Measurements from ENCODE around the gene CELF4. TPM values are rescaled to one million over a fixed set of nuclear protein-coding genes. Genes with fewer than 3 reads are reported as not detected.

CELF4 gene
- 0.15 TPM in 1 of 2 replicates, not detected in the other for total RNA-seq (2014; rRNA removed; shearing (Covaris generic))
- not detected in 2 replicates for polyA plus RNA-seq (2014; cell fraction: nucleus; rRNA removed)

DNA sequence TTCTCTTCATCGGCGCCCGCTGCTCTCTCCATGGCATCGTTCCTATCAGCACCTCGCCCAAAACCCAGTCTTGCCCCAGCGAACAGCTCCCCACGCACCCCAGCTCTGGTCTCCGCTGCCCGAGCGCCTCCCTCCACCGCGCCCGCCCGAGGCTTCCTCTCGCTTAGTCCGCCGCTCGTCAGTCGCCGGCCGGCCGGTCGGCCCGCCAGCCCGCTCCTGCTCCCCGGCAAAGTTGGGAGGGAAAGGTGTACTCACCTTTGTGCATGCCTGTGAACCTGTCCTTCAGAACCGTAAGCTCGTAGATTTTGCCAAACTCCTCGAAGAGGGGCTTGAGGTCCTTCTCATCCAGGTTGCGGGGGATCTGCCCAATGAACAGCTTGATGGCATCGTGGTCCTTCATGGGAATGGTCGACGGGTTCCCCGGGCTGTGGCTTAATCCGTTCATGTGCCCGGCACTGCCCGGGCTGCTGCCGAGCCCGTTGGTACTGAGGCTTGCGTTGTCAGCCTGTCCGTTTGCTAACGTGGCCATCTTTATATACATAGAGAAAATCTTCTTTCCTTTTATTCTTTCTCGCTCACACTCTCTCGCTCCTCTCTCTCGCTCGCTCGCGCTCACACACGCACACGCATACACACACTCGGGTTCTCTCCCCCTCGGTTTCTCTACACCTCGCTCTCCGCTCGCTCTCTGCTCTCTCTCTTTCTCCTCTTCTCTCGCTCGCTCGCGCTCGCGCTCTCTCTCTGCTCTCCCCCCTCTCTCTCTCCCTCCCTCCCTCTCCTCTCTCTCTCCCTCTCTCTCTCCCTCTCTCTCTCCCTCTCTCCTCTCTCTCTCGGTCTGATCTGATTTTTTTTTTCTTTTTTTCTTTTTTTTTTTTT is at the start of gene CELF4:
CELF4 (minus strand) TSS at position 698 of the 876 bp plus-strand sequence.
- peak; percentile 4 for DNase-seq (ENCODE audit: extremely low read depth, low read depth)

DNA sequence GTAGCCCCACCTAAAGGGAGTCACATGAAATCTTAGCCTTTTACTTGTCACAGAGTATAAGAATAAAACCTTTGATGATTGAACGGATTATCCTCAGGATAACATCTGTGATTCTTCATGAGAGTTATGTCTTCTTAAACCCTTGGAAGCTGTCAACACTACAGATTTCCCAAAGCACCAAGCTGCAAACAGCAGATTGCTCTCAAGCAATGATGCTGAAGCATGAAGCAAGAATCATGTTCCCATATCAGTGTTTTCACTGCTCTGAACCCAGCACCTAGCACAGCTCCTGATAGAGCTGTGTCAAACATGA is 47.6 kb upstream of the CELF4 start:
- no peak for DNase-seq (ENCODE audit: extremely low read depth, low read depth)

DNA sequence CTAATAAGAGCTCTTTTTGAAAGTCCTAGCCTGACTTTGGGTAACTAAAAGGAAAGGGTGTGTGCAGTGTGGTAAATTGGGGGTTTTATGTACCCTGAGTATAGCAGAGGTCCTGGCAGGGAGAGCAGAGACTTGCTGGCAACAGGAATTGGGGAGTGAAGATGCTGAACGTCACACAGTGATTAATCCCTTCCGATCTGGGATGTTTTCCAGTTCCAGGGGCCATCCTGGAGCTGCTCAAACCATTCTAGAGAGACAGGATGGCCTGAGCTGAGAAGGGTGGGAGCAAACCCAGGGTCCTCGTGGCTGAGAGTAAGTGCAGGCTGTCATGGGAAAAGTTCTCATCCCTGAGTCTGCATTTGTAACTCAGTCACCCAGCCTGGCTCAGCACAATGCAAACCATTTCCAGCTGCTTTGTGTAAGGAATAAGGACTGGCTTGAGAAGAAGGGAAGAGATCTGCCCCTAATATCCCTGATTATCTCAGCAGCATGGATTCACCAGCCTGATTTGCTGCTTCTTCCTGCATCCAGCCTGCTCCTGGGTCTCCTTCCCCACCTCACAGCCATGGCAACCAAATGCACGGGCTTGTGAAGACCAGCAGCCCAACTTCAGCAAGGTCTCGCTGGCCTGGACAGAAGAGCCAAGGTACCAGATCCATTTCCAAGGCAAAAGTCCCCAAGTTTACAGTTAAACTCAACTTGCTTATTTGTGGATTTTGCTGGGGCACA is 47.1 kb upstream of the CELF4 start:
- no peak for DNase-seq (ENCODE audit: extremely low read depth, low read depth)

DNA sequence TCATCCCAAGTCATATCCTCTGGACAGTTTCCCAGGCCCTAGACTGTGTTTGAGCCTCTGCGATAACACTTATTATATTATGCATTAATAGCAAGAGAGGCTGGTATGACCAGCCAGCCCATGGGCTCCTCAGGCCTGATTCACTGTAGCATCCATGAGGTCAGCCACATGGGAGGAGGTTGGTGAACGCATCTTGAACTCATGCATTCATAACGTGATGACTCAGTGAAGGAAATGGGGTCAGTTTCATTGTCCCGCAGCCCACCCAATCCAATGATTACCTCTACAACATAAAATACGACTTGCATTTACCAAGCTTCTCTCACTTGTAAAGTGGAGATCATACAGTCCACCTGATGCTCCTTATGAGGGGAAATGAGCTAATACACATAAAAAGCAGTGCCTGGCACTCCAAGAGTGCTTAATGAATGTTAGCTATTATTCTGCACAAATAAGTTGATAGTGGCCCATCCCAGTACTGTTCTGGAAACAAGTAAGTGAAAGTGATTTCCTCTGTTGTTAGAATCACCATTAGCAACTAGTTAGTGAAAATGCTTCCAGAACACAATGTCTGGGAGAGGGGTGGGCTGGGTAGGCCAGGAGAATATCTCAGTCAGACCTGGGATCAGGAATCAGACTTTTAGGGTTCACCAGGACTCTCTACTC is 46.1 kb upstream of the CELF4 start:
- DNase-seq (ENCODE audit: extremely low read depth, low read depth): no peak

DNA sequence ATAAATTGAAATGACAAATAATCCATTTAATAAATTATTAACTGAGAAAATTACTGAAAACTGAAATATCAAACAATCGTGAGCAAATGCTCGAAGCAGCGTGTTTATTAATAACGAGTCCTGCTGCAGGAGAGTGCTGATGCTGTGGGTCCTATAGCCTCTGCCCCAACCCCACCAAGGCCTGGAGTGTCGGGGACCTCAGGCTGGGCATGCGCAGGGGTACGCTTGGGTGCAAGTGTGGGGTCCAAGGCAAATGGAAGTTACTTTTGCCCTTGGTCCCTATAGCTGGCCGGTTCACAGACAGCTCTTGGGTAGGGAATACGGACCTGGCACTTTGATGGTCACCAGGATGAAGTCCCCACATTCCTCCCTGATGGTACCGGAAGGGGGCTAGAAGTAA is 43.3 kb upstream of the CELF4 start:
- no peak for DNase-seq (ENCODE audit: extremely low read depth, low read depth)

DNA sequence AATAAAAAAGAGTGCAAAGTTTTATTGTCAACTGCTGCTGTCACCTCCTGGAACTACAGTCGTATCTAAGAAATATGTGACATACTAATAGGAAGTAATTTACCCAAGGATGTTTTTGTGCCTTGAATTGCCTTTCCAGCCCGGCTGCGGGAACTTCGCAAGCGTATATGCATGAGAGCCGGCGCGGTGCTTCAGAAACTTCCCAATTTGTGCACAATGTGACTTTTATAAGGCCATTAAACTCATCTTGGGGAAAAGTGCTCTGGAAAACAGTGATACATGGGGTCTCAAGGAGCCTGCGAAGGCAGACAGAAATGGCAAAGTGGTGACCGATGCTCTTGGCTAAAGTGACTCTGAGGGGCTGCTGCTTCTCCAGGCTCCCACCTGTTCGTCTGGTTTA is 41.7 kb upstream of the CELF4 start:
- no peak for DNase-seq (ENCODE audit: extremely low read depth, low read depth)

DNA sequence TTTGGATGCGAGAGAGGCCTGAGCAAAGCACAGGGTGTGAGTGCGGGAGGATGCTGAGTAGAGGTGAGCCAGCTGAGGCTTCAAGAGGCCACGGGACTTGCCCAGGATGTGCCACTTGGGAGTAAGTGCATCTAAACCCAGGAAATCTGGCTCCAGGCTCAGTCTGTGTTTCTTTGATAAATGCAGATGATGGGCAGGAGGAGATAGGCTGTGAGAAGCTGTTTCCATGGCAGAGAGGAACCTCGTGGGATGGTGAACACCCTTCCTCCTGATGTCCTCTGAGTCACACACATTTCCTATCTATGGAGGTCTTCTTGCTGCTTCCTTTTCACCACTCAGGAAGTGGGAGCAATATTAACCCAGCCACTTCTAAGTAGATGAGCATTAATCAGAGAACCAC is 38.4 kb upstream of the CELF4 start:
- DNase-seq (ENCODE audit: extremely low read depth, low read depth): no peak

DNA sequence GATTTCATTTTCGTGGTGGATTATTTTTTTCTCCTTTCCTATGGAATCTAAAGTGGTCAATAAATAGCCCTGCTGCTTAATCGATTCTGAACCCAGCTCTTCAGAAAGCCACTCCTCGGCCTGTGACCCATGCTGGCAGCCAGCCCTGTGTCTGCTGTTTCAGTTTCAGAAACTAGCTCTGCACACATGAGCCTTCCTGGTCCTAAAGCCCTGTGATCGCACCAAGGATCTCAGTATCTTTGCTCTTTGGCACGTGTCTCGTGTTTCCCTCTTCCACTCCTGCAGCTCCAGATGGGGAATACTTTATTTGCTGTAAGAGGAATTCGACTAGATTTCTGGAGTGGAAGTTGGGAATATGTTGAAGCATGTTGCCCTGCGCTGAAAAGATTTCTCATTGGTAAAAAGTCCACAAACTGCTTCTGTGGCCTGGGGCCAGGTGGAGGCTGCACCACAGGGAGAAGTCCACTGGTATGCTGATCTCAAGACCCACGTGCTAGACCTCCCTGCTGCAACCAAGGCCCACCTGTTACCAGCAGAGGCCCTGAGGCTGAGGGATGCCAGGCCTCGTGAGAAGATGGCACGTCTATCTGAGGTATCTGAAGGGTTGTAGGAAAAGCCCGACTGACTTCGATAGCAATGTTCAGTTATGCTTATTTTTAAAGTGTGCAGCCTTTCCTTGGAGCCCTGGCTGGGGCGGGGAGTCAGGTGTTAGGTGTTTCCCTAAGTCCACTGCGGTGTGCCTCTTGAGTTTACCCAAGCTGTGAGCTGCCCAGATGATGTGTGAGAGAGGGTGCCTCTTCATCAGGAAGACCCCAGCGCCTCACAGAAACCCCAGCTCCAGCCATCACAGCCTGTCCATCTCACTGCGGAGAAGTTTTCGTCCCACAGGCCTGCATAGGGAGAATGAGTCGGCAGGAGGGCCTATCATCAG is 33.6 kb upstream of the CELF4 start:
- DNase-seq (ENCODE audit: extremely low read depth, low read depth): no peak

DNA sequence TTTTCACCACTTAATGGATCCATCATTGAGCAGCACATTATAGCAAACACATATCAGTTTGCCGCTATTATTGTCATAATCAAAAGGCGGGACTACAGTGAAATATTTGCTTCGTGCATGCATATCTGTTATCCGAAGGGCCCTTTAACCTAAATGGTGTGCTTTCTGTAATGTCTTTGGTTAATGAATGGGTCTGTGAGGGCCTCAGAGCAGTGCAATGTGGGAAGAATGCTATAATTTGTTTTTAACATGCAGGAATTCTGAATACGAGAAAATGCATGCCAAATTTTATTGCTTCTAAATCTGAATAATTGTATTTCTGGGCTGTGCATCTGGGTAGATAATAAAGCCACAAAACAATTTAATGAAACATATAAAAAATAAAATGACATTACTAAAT is 32.8 kb upstream of the CELF4 start:
- no peak for DNase-seq (ENCODE audit: extremely low read depth, low read depth)

DNA sequence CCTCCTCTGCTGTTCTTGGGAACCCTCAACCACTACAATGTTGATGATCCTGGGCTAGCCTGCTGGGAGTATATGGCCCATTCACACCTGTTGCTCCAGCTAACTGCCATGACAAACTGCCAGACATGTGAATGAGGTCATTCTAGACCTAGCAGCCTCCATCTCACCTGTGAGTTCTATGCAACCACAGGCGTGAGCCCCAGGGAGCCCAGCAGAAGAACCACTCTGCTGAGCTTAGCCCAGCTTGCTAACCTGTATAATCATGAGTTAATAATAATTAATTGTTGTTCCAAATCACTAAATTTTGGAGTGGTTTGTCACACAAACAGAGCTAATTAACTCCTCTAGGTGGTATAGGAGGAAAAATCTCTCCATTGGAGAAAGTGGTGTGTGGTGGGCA is 24.7 kb upstream of the CELF4 start:
- DNase-seq (ENCODE audit: extremely low read depth, low read depth): no peak

DNA sequence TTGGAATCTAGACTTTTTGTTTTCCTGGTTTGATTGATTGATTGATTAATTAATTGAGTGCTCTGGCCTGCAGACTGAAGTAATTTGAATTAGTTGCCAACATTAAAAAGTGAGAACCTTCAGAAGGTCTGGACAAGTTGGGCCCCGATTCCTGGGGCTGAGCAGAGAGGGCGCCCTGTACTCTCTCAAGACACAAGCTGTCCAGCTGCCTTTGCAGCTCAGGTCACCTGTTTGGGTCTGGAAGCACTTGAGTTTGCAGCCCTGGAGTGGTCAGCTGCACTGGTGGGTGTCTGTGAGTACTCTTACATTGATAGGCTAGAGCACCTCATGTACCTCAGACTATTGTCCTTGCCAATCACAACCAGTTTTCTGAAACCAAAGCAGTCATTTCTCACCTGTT is 22.7 kb upstream of the CELF4 start:
- no peak for DNase-seq (ENCODE audit: extremely low read depth, low read depth)

DNA sequence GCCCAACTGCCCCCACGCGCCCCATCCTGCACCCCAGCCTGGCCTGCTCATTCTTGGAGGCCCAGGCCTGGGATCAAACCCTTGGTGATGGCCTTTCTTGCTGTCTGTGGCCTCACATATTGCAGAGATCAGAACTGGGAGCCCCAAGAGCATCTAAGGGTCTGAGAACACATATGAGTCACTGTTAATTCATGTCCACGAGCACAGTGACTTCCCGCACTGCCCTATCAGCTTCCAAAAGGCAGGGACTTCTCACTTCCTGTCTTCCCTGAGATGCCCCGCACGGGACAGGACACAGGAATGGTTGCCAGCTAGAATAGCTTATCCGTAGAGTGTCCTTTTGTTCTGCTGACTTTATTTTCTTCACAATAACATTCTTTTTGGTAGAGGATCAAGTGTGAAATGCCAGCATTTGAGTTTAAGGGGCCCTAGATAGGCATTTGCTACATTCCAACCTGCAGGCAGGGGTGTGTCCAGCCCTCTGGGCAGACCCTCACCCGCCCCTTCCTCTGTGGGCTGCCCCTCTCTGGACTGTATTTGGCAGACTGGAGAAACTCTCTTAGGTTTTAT is 21.1 kb upstream of the CELF4 start:
- no peak for DNase-seq (ENCODE audit: extremely low read depth, low read depth)

DNA sequence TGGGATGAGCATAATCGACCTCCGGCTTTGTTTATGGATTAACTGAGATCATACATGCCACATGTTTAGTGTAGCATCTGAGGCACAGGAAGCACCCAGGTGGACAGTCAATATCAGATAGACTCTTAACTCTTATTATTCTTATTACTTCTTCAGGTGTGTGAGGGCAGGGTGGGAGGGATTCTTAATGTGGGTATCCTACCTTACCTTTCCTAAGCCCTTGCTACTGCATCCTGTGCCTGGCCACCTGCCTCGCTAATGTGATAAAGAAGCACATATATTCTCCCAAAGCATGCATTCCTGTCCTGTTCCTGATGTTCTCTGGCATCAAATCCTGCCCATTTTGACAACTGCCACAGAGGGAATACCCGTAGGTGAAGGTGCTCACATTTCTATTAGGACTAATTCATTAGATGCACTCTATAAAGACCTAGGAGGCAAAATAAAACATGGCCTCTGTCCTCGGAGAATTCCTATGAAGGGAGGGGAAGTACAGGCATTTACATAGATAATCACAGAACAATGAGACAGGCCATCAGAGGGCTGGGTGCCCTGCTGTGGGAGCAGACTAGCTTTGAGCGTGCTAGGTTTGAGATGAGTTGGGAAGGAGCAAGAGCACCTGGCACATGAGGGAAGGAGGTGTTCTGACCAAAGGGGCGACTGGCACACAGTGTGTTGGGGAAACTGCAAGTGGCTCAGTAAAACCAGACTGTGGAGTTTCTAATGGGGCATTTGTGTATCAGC is 19.5 kb upstream of the CELF4 start:
- DNase-seq (ENCODE audit: extremely low read depth, low read depth): no peak

DNA sequence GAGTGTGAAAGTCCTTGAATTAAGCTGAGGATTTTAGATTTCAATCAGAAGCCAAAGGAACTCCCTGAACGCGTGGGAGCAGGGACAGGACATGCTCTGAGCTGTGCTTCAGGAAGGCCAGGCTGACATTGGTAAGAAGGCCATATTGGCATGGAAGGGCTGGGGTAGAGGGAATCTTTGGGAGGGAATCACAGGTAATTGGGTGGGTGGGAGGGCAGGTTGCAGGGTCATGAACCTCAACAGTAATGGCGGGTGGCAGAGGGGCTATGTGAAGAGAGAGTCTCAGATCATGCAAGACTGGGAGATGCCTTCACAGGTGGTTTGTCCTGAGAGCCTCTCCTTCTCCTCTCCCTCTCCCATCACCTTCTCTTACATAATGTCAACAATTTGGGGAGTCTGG is 18.6 kb upstream of the CELF4 start:
- DNase-seq (ENCODE audit: extremely low read depth, low read depth): no peak

DNA sequence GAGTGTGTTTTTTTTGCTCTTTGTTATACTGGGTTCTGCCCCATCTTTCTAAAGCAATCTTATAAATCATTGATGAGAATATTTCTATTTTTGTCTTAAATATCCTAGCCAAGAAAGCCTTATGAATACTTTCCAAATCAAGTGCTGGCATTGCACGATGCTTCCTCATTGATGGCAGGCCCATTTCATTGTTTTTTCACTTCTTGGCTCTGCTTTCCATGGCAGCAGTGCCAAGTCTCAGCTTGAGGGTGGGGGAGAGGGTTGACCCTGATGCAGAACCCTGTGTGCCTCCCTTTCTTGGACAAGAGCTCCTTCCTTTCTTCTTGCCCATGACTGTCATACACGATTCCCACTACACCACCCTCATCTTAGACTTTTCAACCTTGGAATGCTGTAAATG is 16.7 kb upstream of the CELF4 start:
- DNase-seq (ENCODE audit: extremely low read depth, low read depth): no peak

DNA sequence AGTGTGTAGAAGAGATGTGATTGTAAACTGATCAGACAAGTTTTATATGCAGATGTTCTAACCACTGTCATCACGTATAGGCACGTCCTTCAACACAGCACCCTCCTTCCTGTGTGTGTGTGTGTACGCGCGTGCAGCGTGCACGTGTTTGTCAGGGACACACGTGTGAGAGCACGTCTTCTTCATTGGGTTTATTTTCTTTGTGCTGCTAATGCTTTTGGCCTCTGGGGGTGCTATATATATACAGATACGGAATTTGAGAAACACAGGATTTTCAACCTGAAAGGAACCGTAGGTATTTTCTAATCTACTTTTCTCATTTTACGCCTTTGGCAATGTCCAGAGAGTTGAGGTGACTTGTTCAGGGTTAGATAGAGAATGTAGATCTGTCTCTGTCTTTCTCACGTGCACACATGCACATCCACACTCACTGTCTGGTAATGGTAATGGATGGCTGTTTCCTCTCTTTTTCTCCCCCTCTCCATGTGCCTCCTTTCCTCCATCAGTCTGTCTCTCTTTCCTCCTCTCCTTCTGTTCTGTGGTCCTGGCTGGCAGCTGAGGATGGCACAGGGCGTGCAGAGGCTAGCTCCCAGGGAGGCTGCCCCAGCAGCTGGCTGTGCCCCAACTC is 13.4 kb upstream of the CELF4 start:
- peak; percentile 8 for DNase-seq (ENCODE audit: extremely low read depth, low read depth)

DNA sequence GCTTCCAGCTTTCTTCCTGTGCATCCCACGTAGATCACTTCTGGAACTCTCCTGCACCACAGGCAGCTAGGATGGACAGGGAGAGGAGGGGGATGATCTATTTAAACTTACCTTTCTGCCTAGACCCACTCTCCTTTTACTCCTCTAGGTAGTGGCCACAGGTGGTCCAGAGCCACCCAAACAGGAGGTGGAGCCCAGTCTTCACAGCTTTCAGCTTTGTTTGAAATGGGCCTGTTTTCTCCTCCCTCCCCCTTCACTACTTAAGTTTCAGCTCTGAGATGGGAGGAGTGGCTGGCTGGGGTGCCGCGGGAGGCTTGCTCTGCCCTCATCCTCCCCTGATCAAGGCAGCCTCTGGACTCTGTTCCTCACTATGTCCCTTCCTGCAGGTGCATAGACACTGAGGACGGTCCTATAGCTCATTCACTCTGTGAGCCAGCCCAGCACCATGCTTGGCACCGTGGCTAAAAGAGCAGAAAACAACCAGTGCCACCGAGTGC is 12.6 kb upstream of the CELF4 start:
- DNase-seq (ENCODE audit: extremely low read depth, low read depth): no peak

DNA sequence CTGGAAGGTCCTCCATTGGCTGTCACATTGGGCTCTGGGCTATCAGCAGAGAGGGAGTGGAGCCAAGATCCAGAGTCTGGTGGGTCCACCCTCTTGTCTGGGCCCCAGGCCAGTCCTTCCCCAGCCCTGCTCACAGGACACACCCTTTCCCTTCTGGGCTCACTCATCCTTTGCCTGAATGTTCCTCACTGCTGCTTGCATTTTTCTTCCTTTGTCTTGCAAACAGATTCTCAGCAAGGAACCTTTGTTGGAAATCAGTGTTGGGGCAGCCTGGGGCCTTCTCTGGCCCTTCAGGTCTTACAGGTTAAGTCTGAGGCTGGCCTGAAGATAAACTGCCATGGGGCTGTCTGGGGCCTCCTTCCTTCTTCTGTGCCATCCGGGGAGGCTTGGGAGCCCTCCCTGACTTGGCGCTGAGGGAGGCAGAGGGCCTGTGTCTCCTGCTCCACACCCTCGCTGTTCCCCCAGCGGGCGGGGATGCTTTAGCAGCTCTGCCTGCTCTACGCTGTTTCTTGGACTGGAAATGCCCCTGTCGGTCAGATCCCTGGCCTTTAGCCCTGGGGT is 11.5 kb upstream of the CELF4 start:
- DNase-seq (ENCODE audit: extremely low read depth, low read depth): no peak
